Stomach smooth muscle (tissue), 2 donors: ENCODE measurements around the gene TBC1D8.

Source experiments
- H3K27ac ChIP-seq: one replicate; pipeline ENCODE4 v1.7.0; 2013; ENCODE audit warnings: mild to moderate bottlenecking, low read length, inconsistent platforms
- H3K27me3 ChIP-seq, 2 donors: one replicate each; pipeline ENCODE4 v1.7.0; 2013; ENCODE audit warnings: low read length in 2 of 2; ENCODE audit not compliant: insufficient read depth in 2 of 2, control insufficient read depth in 1 of 2
- H3K36me3 ChIP-seq, 2 donors: one replicate each; pipeline ENCODE4 v1.7.0; 2013; ENCODE audit warnings: low read length in 2 of 2; ENCODE audit not compliant: control insufficient read depth in 2 of 2, insufficient read depth in 2 of 2
- H3K4me1 ChIP-seq: one replicate; pipeline ENCODE4 v1.7.0; 2013; ENCODE audit warnings: low read length; ENCODE audit not compliant: control insufficient read depth, insufficient read depth
- H3K4me3 ChIP-seq, 2 donors: one replicate each; pipeline ENCODE4 v1.7.0; 2013; ENCODE audit warnings: low read length in 2 of 2
- H3K9ac ChIP-seq, 2 donors: one replicate each; pipeline ENCODE4 v1.7.0; 2013; ENCODE audit warnings: low read length in 2 of 2, mild to moderate bottlenecking in 1 of 2
- H3K9me3 ChIP-seq, 2 donors: one replicate each; pipeline ENCODE4 v1.7.0; 2013; ENCODE audit warnings: low read length in 2 of 2; ENCODE audit not compliant: control insufficient read depth in 2 of 2
- donor health status: healthy.
- donor health status: Pancreatic carcinoma.

The TBC1D8 gene

DNA sequence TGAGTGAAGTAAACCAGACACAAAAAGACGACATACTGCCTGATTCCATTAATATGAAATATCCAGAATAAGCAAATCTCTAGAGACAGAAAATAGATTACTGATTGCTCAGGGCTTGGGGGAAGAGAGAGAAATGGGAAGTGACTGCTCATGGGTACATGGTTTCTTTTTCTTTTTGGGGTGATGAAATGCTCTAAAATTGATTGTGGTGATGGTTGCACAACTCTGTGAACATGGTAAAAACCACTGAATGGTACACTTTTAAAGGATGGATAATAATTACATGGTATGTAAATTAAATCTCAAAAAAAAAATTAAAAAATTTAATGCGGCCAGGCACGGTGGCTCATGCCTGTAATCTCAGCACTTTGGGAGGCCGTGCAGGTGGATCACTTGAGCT is 109.8 kb downstream of the TBC1D8 start:
- Histone ChIP-seq H3K4me1 (no peaks in the 10 kb centered on the region), H3K9ac (no peak overlapping the region), H3K4me3 (no peak overlapping the region), H3K9me3 (no peaks in the 10 kb centered on the region), H3K27me3 (no peaks in the 10 kb centered on the region), H3K27ac (no peak overlapping the region), H3K36me3 (peaks cover 0 to 17% of the 10 kb centered on the region in 2 donors)

DNA sequence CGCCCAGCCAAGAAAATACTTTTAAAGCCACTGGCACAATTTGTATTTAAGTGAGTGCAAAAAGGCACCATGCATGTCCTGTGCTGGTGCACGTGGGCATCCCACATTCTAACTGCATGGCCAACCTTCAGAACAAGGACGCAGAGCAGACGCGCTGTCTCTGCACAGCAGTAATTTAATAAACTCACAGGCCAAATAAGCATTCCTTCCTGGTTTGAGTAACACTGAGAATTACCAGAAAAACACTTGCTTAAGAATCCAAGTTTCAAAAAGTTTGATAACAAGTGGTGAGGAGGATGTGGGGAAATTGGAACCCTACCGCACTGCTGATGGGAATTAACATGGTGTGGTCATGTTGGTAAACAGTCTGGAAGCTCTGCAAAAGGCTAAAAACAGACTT is 110.4 kb downstream of the TBC1D8 start:
- H3K4me3 ChIP-seq, result no peak overlapping the region
- H3K36me3 ChIP-seq, result peaks cover 4 to 20% of the 10 kb centered on the region in 2 donors
- no peaks in the 10 kb centered on the region for H3K4me1 ChIP-seq
- H3K9ac ChIP-seq, result no peak overlapping the region
- H3K27me3 ChIP-seq, result no peaks in the 10 kb centered on the region
- H3K9me3 ChIP-seq, result no peaks in the 10 kb centered on the region
- no peak overlapping the region for H3K27ac ChIP-seq

DNA sequence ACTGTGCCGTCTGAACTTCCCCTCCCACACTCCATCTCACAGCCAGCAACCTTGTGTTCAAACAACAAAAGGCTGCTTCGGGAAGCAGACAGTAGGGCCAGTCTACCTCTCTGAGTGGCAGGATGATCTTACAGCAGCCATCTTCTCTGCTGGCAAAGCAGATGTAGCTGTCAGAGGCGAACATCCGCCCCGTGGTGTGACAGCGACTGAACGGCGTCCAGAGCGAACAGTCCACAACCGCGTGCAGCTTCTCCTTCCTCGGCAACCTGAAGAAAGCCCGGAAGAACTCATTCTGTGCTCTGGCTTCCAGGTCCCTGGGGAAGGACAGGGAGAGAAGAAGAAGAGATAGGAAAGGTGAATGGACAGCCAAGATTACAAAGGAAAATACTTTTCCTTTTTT is 111.1 kb downstream of the TBC1D8 start:
- Histone ChIP-seq H3K4me1 (no peaks in the 10 kb centered on the region), H3K4me3 (no peak overlapping the region), H3K9me3 (no peaks in the 10 kb centered on the region), H3K27me3 (no peaks in the 10 kb centered on the region), H3K9ac (no peak overlapping the region), H3K36me3 (peaks cover 7 to 26% of the 10 kb centered on the region in 2 donors), H3K27ac (no peak overlapping the region)

DNA sequence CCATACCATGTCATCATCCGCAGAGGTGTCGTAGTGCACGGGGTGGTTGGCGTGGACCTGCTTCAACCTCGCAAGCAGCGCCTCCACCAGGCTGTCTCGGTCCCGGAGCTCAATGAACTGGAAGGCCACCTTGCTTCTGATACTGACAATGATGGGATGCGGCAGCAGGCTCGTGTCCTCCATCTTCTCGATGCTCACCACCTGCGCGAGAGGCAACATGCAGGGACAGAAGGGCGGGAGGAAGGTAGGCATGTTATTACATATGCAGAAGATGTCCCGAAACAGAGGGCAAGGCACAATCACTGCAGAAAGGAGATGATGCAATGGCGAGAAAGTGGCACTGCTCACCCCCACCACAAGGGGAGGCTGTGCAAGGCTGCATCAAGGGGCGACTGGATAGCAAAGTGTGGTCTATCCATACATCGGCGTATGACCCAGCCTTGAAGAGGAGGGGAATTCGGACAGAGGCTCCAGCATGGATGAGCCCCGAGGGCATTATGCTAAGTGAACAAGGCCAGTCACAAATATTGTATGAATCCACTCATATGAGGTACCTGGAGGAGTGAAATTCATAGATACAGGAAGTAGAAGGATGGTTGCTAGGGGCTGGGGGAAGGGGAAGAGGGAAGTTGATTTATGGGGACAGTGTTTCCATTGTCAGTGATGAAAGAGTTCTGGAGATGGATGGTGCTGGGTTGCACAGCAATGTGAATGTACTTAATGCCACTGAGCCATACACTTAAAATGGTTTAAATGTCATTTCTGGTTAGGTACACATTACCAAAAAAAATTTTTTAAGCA is 112.5 kb downstream of the TBC1D8 start:
- peaks cover 7 to 28% of the 10 kb centered on the region in 2 donors for H3K36me3 ChIP-seq
- H3K27ac ChIP-seq, result no peak overlapping the region
- H3K9me3 ChIP-seq, result no peaks in the 10 kb centered on the region
- H3K9ac ChIP-seq, result no peak overlapping the region
- no peaks in the 10 kb centered on the region for H3K27me3 ChIP-seq
- H3K4me1 ChIP-seq, result no peaks in the 10 kb centered on the region
- H3K4me3 ChIP-seq, result no peak overlapping the region

DNA sequence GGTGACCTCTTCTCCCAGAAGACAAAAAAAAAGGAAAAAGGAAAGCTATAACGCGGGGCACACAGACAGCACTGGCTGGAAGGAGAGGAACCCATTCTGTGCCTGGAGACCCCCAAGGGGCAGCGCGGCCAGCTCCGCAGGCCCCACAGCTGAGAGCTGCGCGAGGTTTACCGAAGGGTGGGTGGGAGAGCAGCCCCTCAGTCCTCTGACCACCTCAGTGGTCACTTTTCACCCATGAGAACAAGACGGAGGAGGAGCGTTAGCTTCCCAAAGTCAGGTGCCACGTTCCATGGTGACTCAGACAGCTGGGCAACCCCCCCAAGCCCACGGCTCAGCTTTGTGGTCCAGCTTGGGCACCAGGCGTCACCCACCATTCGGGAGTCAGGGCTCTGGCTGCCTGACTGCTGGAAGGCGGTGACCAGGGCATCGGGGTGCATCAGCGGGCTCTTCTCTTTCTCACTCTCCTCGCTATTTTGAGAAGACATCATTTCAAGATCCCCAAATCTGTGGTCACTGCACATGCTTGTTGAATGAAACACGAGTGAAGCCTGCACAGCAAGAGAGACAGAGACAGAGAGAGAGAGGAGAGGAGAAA is 113.9 kb downstream of the TBC1D8 start:
- no peak overlapping the region for H3K4me3 ChIP-seq
- no peak overlapping the region for H3K27ac ChIP-seq
- no peaks in the 10 kb centered on the region for H3K27me3 ChIP-seq
- H3K36me3 ChIP-seq, result peaks cover 10 to 38% of the 10 kb centered on the region in 2 donors
- no peaks in the 10 kb centered on the region for H3K9me3 ChIP-seq
- H3K4me1 ChIP-seq, result no peaks in the 10 kb centered on the region
- H3K9ac ChIP-seq, result no peak overlapping the region

DNA sequence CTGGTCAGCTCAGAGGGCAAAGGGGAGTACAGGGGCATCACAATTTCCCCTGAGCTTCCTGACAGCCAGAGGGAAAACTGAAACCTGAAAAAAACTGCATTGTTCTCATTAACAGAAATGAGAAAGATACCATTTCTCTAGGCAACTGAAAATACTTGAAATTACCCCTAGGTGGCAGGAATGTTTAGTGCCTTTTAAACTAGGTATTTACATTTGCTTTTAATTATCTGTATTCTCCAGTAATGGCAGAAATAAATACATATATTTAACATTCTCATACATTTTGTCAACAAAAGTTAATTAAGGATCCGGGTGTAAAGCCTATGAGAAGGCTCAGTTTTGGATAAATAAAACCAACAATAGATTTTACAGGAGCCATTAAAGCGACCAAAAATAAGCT is 114.6 kb downstream of the TBC1D8 start:
- Histone ChIP-seq H3K27me3 (no peaks in the 10 kb centered on the region), H3K36me3 (peaks cover 13 to 40% of the 10 kb centered on the region in 2 donors), H3K9me3 (no peaks in the 10 kb centered on the region), H3K4me1 (no peaks in the 10 kb centered on the region), H3K27ac (no peak overlapping the region), H3K4me3 (no peak overlapping the region), H3K9ac (no peak overlapping the region)

DNA sequence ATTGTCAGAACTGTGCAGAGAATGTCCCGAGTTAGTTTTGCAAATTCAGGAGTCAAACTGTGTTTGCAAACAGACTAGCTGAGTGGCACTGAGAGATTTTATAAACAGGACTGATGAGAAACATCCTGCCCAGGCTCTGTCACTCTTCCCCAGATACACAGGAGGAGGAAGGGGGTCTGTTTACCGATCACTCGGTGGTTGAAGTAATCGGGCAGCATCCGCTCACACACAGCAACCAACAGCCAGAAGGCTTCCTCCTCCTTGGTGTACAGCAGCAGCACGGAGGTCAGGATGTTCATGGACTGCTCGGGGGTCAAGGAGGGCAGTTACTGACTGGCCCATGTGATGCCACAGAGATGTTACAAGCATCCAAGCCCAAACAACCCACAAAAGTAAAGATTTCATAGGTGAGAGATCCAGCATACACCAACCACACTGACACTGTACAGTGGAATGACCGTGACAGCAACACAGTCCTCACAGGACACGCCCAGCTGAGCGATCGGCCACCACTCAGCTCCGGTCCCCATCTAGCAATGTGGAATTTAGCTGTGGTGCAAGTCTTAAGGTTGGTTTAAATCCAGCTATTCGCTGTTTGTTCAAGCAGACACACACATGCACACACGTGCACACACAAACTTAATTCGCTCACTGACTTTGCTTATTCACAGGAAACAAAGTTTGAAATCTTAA is 119.0 kb downstream of the TBC1D8 start:
- Histone ChIP-seq H3K36me3 (peaks cover 13 to 34% of the 10 kb centered on the region in 2 donors), H3K27ac (no peak overlapping the region)

DNA sequence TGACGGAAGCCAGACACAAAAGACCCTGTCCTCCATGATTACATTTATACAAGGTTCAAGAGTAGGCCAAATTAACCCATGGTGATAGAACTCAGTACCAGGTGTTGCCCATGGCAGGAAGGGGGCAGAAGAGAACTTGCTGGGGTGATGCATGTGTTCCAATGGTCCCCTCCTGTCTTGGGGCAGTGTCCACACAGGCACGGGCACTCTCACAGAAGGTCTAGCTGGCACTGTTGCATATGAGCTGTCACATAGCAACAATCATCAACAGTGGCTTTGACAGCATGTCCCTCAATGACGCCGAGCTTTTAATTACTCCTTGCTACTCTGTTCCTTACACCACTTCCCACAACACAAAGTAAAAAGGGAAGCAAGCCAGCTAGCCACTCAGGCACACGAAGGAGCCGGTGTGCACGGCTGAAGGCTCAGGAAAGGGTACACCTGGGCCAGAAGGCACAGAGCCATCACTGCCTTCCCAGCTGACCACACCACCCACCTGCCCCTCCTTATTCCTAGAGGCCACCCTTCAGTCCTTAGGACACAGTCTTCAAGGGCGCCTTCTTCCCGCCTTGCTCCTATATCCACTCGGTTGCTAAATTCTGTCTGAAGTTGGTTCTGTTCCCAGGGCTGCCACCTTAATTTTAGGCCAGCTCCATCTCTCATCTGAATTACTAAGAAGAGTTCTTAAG is 120.2 kb downstream of the TBC1D8 start:
- H3K27ac ChIP-seq, result no peak overlapping the region
- peaks cover 11 to 34% of the 10 kb centered on the region in 2 donors for H3K36me3 ChIP-seq
- no peaks in the 10 kb centered on the region for H3K27me3 ChIP-seq
- no peaks in the 10 kb centered on the region for H3K4me1 ChIP-seq
- no peak overlapping the region for H3K4me3 ChIP-seq
- no peaks in the 10 kb centered on the region for H3K9me3 ChIP-seq
- H3K9ac ChIP-seq, result no peak overlapping the region

More for the DNA sequence above, 119.0 kb downstream of the TBC1D8 start:
- Histone ChIP-seq H3K4me3 (no peak overlapping the region), H3K9me3 (no peaks in the 10 kb centered on the region), H3K27me3 (no peaks in the 10 kb centered on the region), H3K9ac (no peak overlapping the region), H3K4me1 (no peaks in the 10 kb centered on the region)

DNA sequence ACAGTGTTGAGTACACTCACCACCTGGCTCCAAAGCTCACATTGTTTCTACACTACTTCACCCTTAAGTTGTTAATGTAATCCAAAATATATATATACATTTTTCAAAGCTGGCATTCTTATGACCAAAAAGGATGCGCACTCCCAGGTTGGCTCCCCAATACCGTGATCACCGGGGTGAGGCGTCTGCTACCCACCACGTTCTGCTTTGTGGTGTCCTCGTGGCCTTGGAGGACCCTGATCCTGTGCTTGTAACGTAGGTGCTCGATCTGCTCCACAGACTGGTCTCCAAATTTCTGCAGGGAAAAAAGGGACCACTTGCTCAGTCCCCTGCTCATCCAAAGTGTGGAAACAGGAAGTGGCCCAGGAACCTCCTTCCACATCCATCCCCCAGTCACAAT is 123.3 kb downstream of the TBC1D8 start:
- Histone ChIP-seq H3K4me1 (no peaks in the 10 kb centered on the region), H3K9me3 (no peaks in the 10 kb centered on the region), H3K36me3 (peaks cover 4 to 18% of the 10 kb centered on the region in 2 donors), H3K9ac (no peak overlapping the region), H3K27ac (no peak overlapping the region), H3K27me3 (no peaks in the 10 kb centered on the region), H3K4me3 (no peak overlapping the region)

DNA sequence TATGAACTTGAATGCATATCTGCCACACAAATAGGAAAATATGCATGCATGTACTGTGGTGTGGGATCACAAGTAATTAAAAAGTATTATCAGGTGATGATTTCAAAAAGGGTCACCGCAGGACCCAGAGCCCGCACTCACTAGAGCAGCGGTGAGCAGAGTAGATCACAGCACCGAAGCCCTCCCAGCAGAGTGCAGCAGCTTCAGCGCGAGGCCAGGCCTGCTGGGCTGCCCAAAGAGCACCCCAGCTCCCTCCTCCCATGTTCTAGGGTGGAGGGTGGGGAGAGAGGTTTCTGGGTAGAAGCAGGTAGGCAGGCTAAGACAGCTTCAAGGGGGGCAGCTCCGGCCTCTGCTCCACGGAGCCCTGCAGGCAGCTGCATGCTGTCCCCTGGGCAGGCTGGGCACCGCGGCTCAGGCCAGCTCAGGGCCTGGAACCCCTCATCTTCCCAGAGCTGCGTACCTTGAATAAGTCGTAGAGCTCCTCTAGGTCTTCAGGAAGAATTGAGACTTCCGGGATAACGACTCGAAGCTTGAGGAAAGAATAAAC is 124.2 kb downstream of the TBC1D8 start:
- H3K4me1 ChIP-seq, result no peaks in the 10 kb centered on the region
- no peak overlapping the region for H3K27ac ChIP-seq
- no peaks in the 10 kb centered on the region for H3K27me3 ChIP-seq
- H3K9me3 ChIP-seq, result no peaks in the 10 kb centered on the region
- H3K4me3 ChIP-seq, result no peak overlapping the region
- peaks cover 1 to 14% of the 10 kb centered on the region in 2 donors for H3K36me3 ChIP-seq
- no peak overlapping the region for H3K9ac ChIP-seq
